ENCODE measurements around the gene ETV4. TPM values are rescaled to one million over a fixed set of nuclear protein-coding genes. Genes with fewer than 3 reads are reported as not detected.
A peak's percentile ranks its signal among the peaks of the same experiment; 100 is the strongest.

ETV4 gene
- polyA plus RNA-seq, 3 donors from 2014 or later = not detected

DNA sequence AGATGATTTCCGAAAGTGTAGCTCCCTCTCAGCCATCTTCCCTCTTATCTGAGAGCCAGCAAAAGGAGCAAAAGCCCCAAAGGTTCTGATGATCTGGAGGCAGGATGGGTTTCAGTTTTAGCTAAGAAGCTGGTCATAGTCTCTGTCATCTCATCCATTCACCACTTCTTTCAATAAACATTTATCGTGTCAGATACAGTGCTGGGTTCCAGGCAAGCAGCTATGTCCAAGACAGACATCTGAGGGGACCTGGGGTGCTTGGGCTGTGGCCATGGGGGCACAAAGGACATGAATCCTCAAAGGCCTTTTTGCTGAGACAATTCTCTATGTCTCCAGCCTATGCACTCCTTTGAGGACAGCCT, 1.0 kb upstream of the ETV4 start:
- Mint-ChIP-seq H3K9me3 (no peaks in the 10 kb centered on the region), H3K4me3 (peak overlapping the region; percentile 81 to 94 (median 88)), H3K4me1 (peaks cover 20 to 24% of the 10 kb centered on the region in 2 donors), H3K27ac (no peak overlapping the region), H3K36me3 (no peaks in the 10 kb centered on the region), H3K27me3 (ENCODE audit: low read depth in 3 of 3) (peaks cover 9 to 31% (median 27%) of the 10 kb centered on the region in 3 donors)
- no peak for DNase-seq

DNA sequence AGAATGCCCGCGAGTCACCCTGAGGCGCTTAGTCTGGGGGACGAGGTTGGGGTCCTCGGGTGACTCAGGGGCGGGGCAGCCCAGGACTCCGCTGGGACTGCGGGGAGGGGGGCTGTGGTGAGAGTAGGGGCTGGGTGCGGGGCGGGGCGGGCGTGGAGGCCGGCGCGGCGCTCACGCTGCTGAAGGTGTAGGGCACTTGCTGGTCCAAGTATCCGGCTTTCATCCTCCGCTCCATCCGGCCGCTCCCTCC, 832 bp downstream of the ETV4 start:
- peak overlapping the region; percentile 67 to 88 (median 83) for H3K4me3 Mint-ChIP-seq
- H3K4me1 Mint-ChIP-seq = peaks cover 20 to 24% of the 10 kb centered on the region in 2 donors
- peak in 2 of 3 donors; percentile 3 to 11 for DNase-seq
- no peak overlapping the region for H3K27ac Mint-ChIP-seq
- peaks cover 7 to 28% (median 24%) of the 10 kb centered on the region in 3 donors for H3K27me3 Mint-ChIP-seq (ENCODE audit: low read depth in 3 of 3)
- H3K36me3 Mint-ChIP-seq = no peaks in the 10 kb centered on the region
- H3K9me3 Mint-ChIP-seq = no peaks in the 10 kb centered on the region

DNA sequence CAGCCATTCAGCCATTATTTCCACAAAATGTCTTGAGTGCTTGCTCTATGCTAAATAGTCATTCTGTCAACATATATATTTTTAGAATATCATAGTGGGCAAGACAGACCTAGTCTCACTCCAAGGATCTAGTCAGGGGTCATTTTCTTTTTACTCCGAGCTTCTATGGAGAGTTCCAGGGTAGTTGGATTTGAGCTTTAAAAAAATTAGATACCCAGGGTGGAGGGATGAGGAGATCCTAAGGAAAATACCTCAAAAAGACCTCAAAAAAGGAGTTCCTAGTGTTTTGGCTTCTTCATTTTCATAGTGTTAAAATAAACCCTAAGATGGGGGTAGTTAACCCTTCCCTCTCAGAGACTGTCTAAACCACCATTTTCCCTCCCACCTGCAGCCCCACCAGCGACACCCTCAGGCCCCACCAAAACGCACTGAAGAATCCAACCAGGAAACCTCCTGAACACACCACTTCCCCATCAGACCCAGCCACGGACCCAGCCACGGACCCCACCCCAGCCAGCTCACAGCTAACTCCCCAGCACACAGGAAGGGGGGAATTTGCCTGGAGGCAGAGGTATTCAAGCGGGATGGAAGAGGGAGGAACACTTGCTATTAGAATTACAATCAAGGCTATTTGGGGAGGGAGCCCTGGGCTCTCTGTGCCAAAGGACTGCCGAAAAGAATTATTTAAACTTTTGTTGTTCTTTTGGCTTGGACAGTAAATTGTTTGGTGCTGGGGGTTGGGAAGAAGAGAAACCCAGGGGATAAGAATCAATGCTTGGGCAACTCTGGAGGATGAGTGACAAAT, 2.2 kb downstream of the ETV4 start:
- peaks cover 20 to 24% of the 10 kb centered on the region in 2 donors for H3K4me1 Mint-ChIP-seq
- no peaks in the 10 kb centered on the region for H3K9me3 Mint-ChIP-seq
- peaks cover 0 to 2% (median 0%) of the 10 kb centered on the region in 3 donors for H3K36me3 Mint-ChIP-seq
- peaks cover 2 to 24% (median 20%) of the 10 kb centered on the region in 3 donors for H3K27me3 Mint-ChIP-seq (ENCODE audit: low read depth in 3 of 3)
- peak overlapping the region in 3 of 5 donors; percentile 70 to 81 (median 76) for H3K4me3 Mint-ChIP-seq
- DNase-seq = no peak
- H3K27ac Mint-ChIP-seq = no peak overlapping the region

DNA sequence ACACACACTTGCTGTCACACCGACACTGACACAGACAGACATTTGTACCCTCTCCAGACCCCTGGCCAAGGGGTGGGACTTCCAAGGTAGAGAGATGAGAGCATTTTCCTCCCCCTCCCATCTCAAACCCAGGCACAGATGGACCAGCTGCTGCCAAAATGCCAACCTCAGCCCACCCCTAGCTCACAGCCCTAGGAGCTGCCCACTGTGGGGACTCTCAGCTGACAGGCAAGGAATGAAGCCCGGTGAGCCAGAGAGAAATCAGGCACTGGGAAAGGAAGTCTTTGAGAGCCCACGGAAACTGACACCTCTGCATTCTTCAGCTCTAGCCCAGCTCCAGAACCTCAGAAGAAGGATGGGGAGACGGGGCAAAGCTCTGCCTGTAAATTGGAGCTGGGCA, 2.8 kb downstream of the ETV4 start:
- H3K27me3 Mint-ChIP-seq (ENCODE audit: low read depth in 3 of 3) = peaks cover 2 to 24% (median 14%) of the 10 kb centered on the region in 3 donors
- peaks cover 0 to 4% (median 0%) of the 10 kb centered on the region in 3 donors for H3K36me3 Mint-ChIP-seq
- H3K4me3 Mint-ChIP-seq = no peak overlapping the region
- no peak overlapping the region for H3K27ac Mint-ChIP-seq
- peaks cover 20 to 24% of the 10 kb centered on the region in 2 donors for H3K4me1 Mint-ChIP-seq
- no peak for DNase-seq
- no peaks in the 10 kb centered on the region for H3K9me3 Mint-ChIP-seq

DNA sequence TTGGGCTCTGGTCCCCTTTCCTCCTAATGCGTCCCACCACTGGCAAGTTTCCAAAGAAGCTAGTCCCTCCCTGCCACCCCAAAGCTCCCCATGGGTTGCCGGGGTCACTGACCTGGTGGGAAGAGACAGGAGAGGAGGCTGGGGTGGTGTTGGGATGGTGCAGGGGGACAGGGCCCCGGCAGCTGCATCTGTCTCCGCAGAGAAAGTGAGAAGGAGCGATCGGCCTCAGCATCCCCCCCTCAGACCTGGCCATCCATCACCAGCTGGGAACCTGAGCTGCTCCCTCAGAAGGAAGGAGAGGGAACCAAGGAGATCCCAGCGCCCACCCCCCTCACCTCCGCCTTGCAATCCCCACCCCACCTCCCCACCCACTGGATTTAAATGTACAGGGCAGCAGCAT, 3.3 kb downstream of the ETV4 start:
- Mint-ChIP-seq H3K36me3 (peaks cover 0 to 4% (median 0%) of the 10 kb centered on the region in 3 donors), H3K4me3 (no peak overlapping the region), H3K27me3 (ENCODE audit: low read depth in 3 of 3) (peaks cover 2 to 23% (median 14%) of the 10 kb centered on the region in 3 donors), H3K4me1 (peaks cover 20 to 24% of the 10 kb centered on the region in 2 donors), H3K9me3 (no peaks in the 10 kb centered on the region), H3K27ac (no peak overlapping the region)
- no peak for DNase-seq

GRCh38 chr17:43540821-43541674, 5.1 kb downstream of the ETV4 start:
- Mint-ChIP-seq H3K4me1 (peaks cover 9 to 11% of the 10 kb centered on the region in 2 donors), H3K9me3 (no peaks in the 10 kb centered on the region), H3K36me3 (peaks cover 0 to 4% (median 0%) of the 10 kb centered on the region in 3 donors), H3K4me3 (no peak overlapping the region), H3K27me3 (ENCODE audit: low read depth in 3 of 3) (peaks cover 0 to 18% (median 7%) of the 10 kb centered on the region in 3 donors), H3K27ac (no peak overlapping the region)
- DNase-seq = no peak

GRCh38 chr17:43536236-43536992, 9.7 kb downstream of the ETV4 start:
- H3K36me3 Mint-ChIP-seq = peaks cover 0 to 4% (median 0%) of the 10 kb centered on the region in 3 donors
- H3K9me3 Mint-ChIP-seq = no peaks in the 10 kb centered on the region
- no peak overlapping the region for H3K4me3 Mint-ChIP-seq
- peaks cover 0 to 2% of the 10 kb centered on the region in 2 donors for H3K4me1 Mint-ChIP-seq
- DNase-seq = no peak
- peaks cover 0 to 2% (median 0%) of the 10 kb centered on the region in 3 donors for H3K27me3 Mint-ChIP-seq (ENCODE audit: low read depth in 3 of 3)
- H3K27ac Mint-ChIP-seq = no peak overlapping the region

GRCh38 chr17:43534909-43535308, 11.2 kb downstream of the ETV4 start:
- no peaks in the 10 kb centered on the region for H3K27me3 Mint-ChIP-seq (ENCODE audit: low read depth in 3 of 3)
- no peak overlapping the region for H3K27ac Mint-ChIP-seq
- DNase-seq = no peak
- H3K4me1 Mint-ChIP-seq = peaks cover 0 to 8% of the 10 kb centered on the region in 2 donors
- H3K9me3 Mint-ChIP-seq = no peaks in the 10 kb centered on the region
- no peak overlapping the region for H3K4me3 Mint-ChIP-seq
- H3K36me3 Mint-ChIP-seq = peaks cover 0 to 4% (median 0%) of the 10 kb centered on the region in 3 donors

DNA sequence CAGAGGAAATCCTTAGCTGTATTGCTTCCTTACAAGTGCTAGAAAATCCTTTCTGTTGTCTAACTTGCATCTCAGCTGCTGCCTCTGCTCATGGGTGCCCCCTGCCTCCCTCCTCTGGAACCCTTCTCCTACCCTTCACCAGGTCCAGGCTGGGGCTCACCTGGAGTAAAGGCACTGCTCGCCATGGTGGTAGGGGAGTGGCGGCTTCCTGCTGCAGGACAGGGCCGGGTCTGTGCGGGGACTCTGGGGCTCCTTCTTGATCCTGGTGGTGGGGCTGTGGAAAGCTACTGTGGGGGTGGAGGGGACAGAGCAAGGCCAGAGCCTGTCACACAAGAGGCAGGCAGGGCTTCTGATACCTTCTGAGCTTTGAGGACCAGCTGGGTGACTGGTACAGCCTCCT, 12.4 kb downstream of the ETV4 start:
- H3K36me3 Mint-ChIP-seq = peaks cover 0 to 4% (median 0%) of the 10 kb centered on the region in 3 donors
- H3K27ac Mint-ChIP-seq = no peak overlapping the region
- DNase-seq = no peak
- H3K4me3 Mint-ChIP-seq = no peak overlapping the region
- no peaks in the 10 kb centered on the region for H3K27me3 Mint-ChIP-seq (ENCODE audit: low read depth in 3 of 3)
- peaks cover 0 to 8% of the 10 kb centered on the region in 2 donors for H3K4me1 Mint-ChIP-seq
- H3K9me3 Mint-ChIP-seq = no peaks in the 10 kb centered on the region

GRCh38 chr17:43532581-43532980, 13.6 kb downstream of the ETV4 start:
- DNase-seq = no peak
- Mint-ChIP-seq H3K4me3 (no peak overlapping the region), H3K9me3 (no peaks in the 10 kb centered on the region), H3K36me3 (peaks cover 0 to 4% (median 0%) of the 10 kb centered on the region in 3 donors), H3K4me1 (peaks cover 0 to 8% of the 10 kb centered on the region in 2 donors), H3K27ac (no peak overlapping the region), H3K27me3 (ENCODE audit: low read depth in 3 of 3) (no peaks in the 10 kb centered on the region)

DNA sequence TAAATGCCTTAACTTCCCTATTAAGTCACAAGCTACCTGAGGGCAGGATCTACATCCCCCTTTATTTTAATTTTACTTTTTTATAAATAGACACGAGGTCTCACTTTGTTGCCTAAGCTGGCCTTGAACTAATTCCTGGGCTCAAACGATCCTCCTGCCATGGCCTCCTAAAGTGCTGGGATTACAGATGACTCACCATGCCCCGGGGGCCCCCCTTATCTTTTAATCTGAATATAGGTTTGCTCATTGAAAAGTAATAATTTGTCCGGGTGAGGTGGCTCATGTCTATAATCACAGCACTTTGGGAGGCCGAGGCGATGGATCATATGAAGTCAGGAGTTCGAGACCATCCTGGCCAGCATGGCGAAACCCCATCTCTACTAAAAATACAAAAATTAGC, 14.2 kb downstream of the ETV4 start:
- Mint-ChIP-seq H3K27me3 (ENCODE audit: low read depth in 3 of 3) (no peaks in the 10 kb centered on the region), H3K36me3 (peaks cover 2 to 6% (median 3%) of the 10 kb centered on the region in 3 donors), H3K9me3 (no peaks in the 10 kb centered on the region), H3K4me3 (no peak overlapping the region), H3K4me1 (peaks cover 0 to 8% of the 10 kb centered on the region in 2 donors), H3K27ac (no peak overlapping the region)
- DNase-seq = no peak

GRCh38 chr17:43531082-43531378, 15.1 kb downstream of the ETV4 start:
- Mint-ChIP-seq H3K27ac (no peak overlapping the region), H3K4me3 (no peak overlapping the region)

GRCh38 chr17:43530288-43531081, 15.7 kb downstream of the ETV4 start:
- H3K4me1 Mint-ChIP-seq = peaks cover 0 to 7% of the 10 kb centered on the region in 2 donors
- no peaks in the 10 kb centered on the region for H3K27me3 Mint-ChIP-seq (ENCODE audit: low read depth in 3 of 3)
- H3K9me3 Mint-ChIP-seq = no peaks in the 10 kb centered on the region
- H3K27ac Mint-ChIP-seq = no peak overlapping the region
- peaks cover 4 to 9% (median 4%) of the 10 kb centered on the region in 3 donors for H3K36me3 Mint-ChIP-seq
- DNase-seq = no peak
- no peak overlapping the region for H3K4me3 Mint-ChIP-seq

More at GRCh38 chr17:43531082-43531378, 15.1 kb downstream of the ETV4 start:
- Mint-ChIP-seq H3K27me3 (ENCODE audit: low read depth in 3 of 3) (no peaks in the 10 kb centered on the region), H3K9me3 (no peaks in the 10 kb centered on the region), H3K4me1 (peaks cover 0 to 7% of the 10 kb centered on the region in 2 donors), H3K36me3 (peaks cover 4 to 9% (median 4%) of the 10 kb centered on the region in 3 donors)
- DNase-seq = no peak
